GM12872 (cell line): Measurements from ENCODE around the gene TRPV4.
A peak's percentile ranks its signal among the peaks of the same experiment; 100 is the strongest.

ENCODE experiments used
- TF ChIP-seq, protein P1 (sequence below): IDR thresholded peaks from 3 replicates; pipeline ENCODE4 v1.5.1; 2011; ENCODE audit warnings: low read depth, mild to moderate bottlenecking, low read length, moderate library complexity; ENCODE audit not compliant: insufficient read depth

Gene TRPV4

DNA sequence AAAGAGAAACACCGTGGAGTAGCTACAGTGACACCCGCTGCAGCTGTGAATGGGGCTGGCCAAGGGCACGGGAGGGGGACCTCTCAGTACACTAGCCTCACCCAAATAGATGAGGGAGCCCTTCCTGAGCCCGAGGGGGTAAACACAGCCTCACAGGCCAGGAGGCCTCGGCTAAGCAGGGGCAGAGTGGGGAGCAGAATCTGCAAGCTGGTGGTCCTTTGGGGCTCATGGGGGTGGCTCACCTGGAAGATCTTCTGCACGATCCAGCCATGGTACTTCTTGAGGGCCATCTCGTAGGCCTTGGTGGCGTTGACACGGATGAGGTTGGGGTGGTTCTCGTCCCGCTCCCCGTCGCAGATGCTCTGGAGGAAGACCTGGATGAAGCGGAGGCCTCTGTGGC is 22.2 kb upstream of the TRPV4 start:
- TF ChIP-seq, protein P1, sequence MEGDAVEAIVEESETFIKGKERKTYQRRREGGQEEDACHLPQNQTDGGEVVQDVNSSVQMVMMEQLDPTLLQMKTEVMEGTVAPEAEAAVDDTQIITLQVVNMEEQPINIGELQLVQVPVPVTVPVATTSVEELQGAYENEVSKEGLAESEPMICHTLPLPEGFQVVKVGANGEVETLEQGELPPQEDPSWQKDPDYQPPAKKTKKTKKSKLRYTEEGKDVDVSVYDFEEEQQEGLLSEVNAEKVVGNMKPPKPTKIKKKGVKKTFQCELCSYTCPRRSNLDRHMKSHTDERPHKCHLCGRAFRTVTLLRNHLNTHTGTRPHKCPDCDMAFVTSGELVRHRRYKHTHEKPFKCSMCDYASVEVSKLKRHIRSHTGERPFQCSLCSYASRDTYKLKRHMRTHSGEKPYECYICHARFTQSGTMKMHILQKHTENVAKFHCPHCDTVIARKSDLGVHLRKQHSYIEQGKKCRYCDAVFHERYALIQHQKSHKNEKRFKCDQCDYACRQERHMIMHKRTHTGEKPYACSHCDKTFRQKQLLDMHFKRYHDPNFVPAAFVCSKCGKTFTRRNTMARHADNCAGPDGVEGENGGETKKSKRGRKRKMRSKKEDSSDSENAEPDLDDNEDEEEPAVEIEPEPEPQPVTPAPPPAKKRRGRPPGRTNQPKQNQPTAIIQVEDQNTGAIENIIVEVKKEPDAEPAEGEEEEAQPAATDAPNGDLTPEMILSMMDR = no peak

- TF ChIP-seq, protein P1 = no peak
Observed at GRCh38 chr12:109847142-109847735, 14.0 kb upstream of the TRPV4 start.

GRCh38 chr12:109845824-109846205 is 12.6 kb upstream of the TRPV4 start:
- TF ChIP-seq, protein P1 = no peak

GRCh38 chr12:109844983-109845823 is 12.0 kb upstream of the TRPV4 start:
- TF ChIP-seq, protein P1 = peak; percentile 98

- TF ChIP-seq, protein P1 = no peak
Observed at GRCh38 chr12:109844091-109844490, 10.9 kb upstream of the TRPV4 start.

DNA sequence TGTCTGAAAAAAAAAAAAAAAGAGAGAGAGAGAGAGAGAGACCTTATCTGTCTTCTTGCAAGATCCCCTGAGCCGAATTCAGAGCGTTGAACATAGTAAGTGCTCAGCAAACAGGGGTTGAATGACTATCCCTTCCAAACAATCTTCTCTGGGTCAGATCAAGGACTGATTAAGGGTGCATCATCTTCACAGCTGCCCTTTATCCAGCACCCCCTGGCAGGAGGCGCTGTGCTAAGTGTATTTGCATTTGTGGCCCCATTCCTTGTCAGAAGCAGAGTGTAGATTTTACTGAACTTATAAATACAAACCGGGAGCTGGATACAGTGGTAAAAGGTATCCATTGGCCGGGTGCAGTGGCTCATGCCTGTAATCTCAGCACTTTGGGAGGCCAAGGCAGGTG is 8.8 kb upstream of the TRPV4 start:
- TF ChIP-seq, protein P1 = no peak

DNA sequence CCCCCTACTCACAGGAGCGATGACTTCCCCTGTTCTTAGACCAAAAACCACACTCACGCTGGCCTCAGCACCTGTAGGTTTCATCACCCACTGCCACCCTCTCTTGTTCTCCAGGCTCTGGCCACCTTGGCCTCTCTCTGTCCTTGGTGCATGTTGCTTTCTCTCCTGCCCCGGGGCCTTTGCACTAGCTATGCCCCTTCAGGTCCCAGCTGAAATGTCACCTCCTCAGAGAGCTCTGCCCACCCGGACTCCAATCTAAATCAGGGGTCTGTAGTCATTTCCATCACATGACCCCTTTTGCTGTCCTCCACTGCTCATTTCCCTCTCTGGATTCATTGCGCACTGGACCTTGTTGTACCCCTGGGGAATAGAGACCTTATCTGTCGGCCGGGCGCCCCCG is 8.2 kb upstream of the TRPV4 start:
- TF ChIP-seq, protein P1 = no peak
